Trophoblast cell (in vitro differentiated cells and primary cell): ENCODE data around the gene FAU.
A peak's percentile ranks its signal among the peaks of the same experiment; 100 is the strongest.

ENCODE experiments used
- DNase-seq, 2 donors: peaks; one replicate each; pipeline ENCODE4 v3.0.0-alpha.2; 2016
- H2AFZ ChIP-seq: 2 replicates; pipeline ENCODE4 v1.6.1; 2013; ENCODE audit warnings: low read length, moderate library complexity, mild to moderate bottlenecking; ENCODE audit not compliant: insufficient read depth, poor library complexity
- H2AK5ac ChIP-seq: 2 replicates; pipeline ENCODE4 v1.6.1; 2013; ENCODE audit warnings: mild to moderate bottlenecking, low read length
- H2BK120ac ChIP-seq: 2 replicates; pipeline ENCODE4 v1.6.1; 2013; ENCODE audit warnings: low read length, mild to moderate bottlenecking, moderate library complexity; ENCODE audit not compliant: insufficient read depth, poor library complexity
- H2BK12ac ChIP-seq: 2 replicates; pipeline ENCODE4 v1.6.1; 2013; ENCODE audit warnings: mild to moderate bottlenecking, low read length, moderate library complexity
- H2BK5ac ChIP-seq: 2 replicates; pipeline ENCODE4 v1.6.1; 2013; ENCODE audit warnings: low read length, low read depth, moderate library complexity, mild to moderate bottlenecking; ENCODE audit not compliant: poor library complexity
- H3K14ac ChIP-seq: 2 replicates; pipeline ENCODE4 v1.6.1; 2013; ENCODE audit warnings: mild to moderate bottlenecking, low read length
- H3K18ac ChIP-seq: 2 replicates; pipeline ENCODE4 v1.6.1; 2013; ENCODE audit warnings: mild to moderate bottlenecking, low read length
- H3K23ac ChIP-seq: 2 replicates; pipeline ENCODE4 v1.6.1; 2013; ENCODE audit warnings: low read length
- H3K27ac ChIP-seq: 2 replicates; pipeline ENCODE4 v1.5.1; 2013; ENCODE audit warnings: low read depth, mild to moderate bottlenecking, inconsistent platforms, low read length, moderate library complexity
- H3K27me3 ChIP-seq: 2 replicates; pipeline ENCODE4 v1.6.1; 2013; ENCODE audit warnings: inconsistent platforms, mild to moderate bottlenecking, low read length, moderate library complexity; ENCODE audit not compliant: insufficient read depth
- H3K36me3 ChIP-seq, 2 experiments: 1 replicate in 1 of 2; 2 replicates in 1 of 2; pipeline ENCODE4 v1.6.1; 2013; ENCODE audit warnings: low read length in 2 of 2, mild to moderate bottlenecking in 2 of 2, moderate library complexity in 1 of 2; ENCODE audit not compliant: insufficient read depth in 2 of 2, control insufficient read depth in 1 of 2
- H3K4ac ChIP-seq: 2 replicates; pipeline ENCODE4 v1.6.1; 2013; ENCODE audit warnings: low read depth, mild to moderate bottlenecking, low read length, moderate library complexity
- H3K4me1 ChIP-seq, 2 experiments: 1 replicate in 1 of 2; 2 replicates in 1 of 2; pipeline ENCODE4 v1.6.1; 2013; ENCODE audit warnings: low read length in 2 of 2, mild to moderate bottlenecking in 2 of 2, moderate library complexity in 1 of 2; ENCODE audit not compliant: insufficient read depth in 2 of 2, control insufficient read depth in 1 of 2
- H3K4me2 ChIP-seq: 2 replicates; pipeline ENCODE4 v1.6.1; 2013; ENCODE audit warnings: inconsistent platforms, mild to moderate bottlenecking, low read length, moderate library complexity
- H3K4me3 ChIP-seq: 2 replicates; pipeline ENCODE4 v1.5.1; 2013; ENCODE audit warnings: mild to moderate bottlenecking, low read depth, low read length, inconsistent platforms
- H3K79me1 ChIP-seq: one replicate; pipeline ENCODE4 v1.6.1; 2013; ENCODE audit warnings: low read length
- H3K79me2 ChIP-seq: 2 replicates; pipeline ENCODE4 v1.6.1; 2013; ENCODE audit warnings: low read length, mild to moderate bottlenecking; ENCODE audit not compliant: control insufficient read depth, insufficient read depth, poor library complexity
- H3K9ac ChIP-seq: 2 replicates; pipeline ENCODE4 v1.6.1; 2013; ENCODE audit warnings: mild to moderate bottlenecking, low read length
- H3K9me3 ChIP-seq: 2 replicates; pipeline ENCODE4 v1.6.1; 2013; ENCODE audit warnings: low read depth, mild to moderate bottlenecking, control low read depth, inconsistent platforms, low read length; ENCODE audit not compliant: insufficient read depth
- H4K12ac ChIP-seq: 2 replicates; pipeline ENCODE4 v1.6.1; 2013; ENCODE audit warnings: low read depth, mild to moderate bottlenecking, low read length, moderate library complexity
- H4K8ac ChIP-seq: 2 replicates; pipeline ENCODE4 v1.6.1; 2013; ENCODE audit warnings: low read depth, mild to moderate bottlenecking, low read length, moderate library complexity
- H4K91ac ChIP-seq: one replicate; pipeline ENCODE4 v1.6.1; 2013; ENCODE audit warnings: low read depth, mild to moderate bottlenecking, low read length, moderate library complexity
- WGBS: extraction: QIAGEN DNeasy Blood & Tissue Kit; methylation state at CpG from one replicate; pipeline ENCODE4 v1.1.7; 2013; ENCODE audit warnings: missing lambda C conversion rate; ENCODE audit not compliant: insufficient read length, insufficient coverage; ENCODE audit errors: extremely low coverage; 5-methylcytosine and 5-hydroxymethylcytosine counted together

The FAU gene

GRCh38 chr11:65148657-65149056, 26.7 kb upstream of the FAU start:
- DNase-seq: no peak
- Histone ChIP-seq H3K18ac (no peak overlapping the region), H2BK120ac (no peak overlapping the region), H2AK5ac (no peak overlapping the region), H2BK5ac (no peak overlapping the region), H3K36me3 (no peaks in the 10 kb centered on the region), H4K8ac (no peak overlapping the region), H3K27me3 (no peaks in the 10 kb centered on the region), H4K12ac (no peak overlapping the region), H3K4me2 (no peak overlapping the region), H3K23ac (no peak overlapping the region), H2BK12ac (no peak overlapping the region), H3K4me3 (no peak overlapping the region), H3K9me3 (peaks cover 2% of the 10 kb centered on the region), H2AFZ (no peak overlapping the region), H4K91ac (no peak overlapping the region), H3K4ac (no peak overlapping the region), H3K27ac (no peak overlapping the region), H3K79me2 (no peaks in the 10 kb centered on the region), H3K4me1 (no peaks in the 10 kb centered on the region), H3K9ac (no peak overlapping the region), H3K79me1 (no peaks in the 10 kb centered on the region), H3K14ac (no peak overlapping the region)
- no CpG with 5 or more reads among the region's 5 CpGs for WGBS

GRCh38 chr11:65147352-65148075, 25.6 kb upstream of the FAU start:
- Histone ChIP-seq H2BK5ac (no peak overlapping the region), H3K9me3 (peaks cover 2% of the 10 kb centered on the region), H2AFZ (no peak overlapping the region), H3K36me3 (no peaks in the 10 kb centered on the region), H3K9ac (no peak overlapping the region), H4K8ac (no peak overlapping the region), H3K4me2 (no peak overlapping the region), H3K4me3 (no peak overlapping the region), H3K79me2 (no peaks in the 10 kb centered on the region), H2BK12ac (no peak overlapping the region), H4K91ac (no peak overlapping the region), H3K27me3 (no peaks in the 10 kb centered on the region), H3K4me1 (no peaks in the 10 kb centered on the region), H4K12ac (no peak overlapping the region), H3K14ac (no peak overlapping the region), H3K18ac (no peak overlapping the region), H2AK5ac (no peak overlapping the region), H3K23ac (no peak overlapping the region), H3K4ac (no peak overlapping the region), H2BK120ac (no peak overlapping the region), H3K79me1 (no peaks in the 10 kb centered on the region), H3K27ac (no peak overlapping the region)
- WGBS: no CpG with 5 or more reads among the region's 2 CpGs
- no peak for DNase-seq

- no peak overlapping the region for H4K8ac ChIP-seq
- no peaks in the 10 kb centered on the region for H3K79me1 ChIP-seq
- H3K36me3 ChIP-seq: no peaks in the 10 kb centered on the region
- H2BK5ac ChIP-seq: no peak overlapping the region
- no peak overlapping the region for H2BK12ac ChIP-seq
- no peaks in the 10 kb centered on the region for H3K79me2 ChIP-seq
- WGBS: no CpG with 5 or more reads among the region's 7 CpGs
- H2AFZ ChIP-seq: no peak overlapping the region
- H3K27me3 ChIP-seq: no peaks in the 10 kb centered on the region
- no peak overlapping the region for H3K4me2 ChIP-seq
- H2BK120ac ChIP-seq: no peak overlapping the region
- H3K4me3 ChIP-seq: no peak overlapping the region
- no peak overlapping the region for H3K14ac ChIP-seq
- H3K27ac ChIP-seq: no peak overlapping the region
- DNase-seq: no peak
- H4K12ac ChIP-seq: no peak overlapping the region
- no peaks in the 10 kb centered on the region for H3K4me1 ChIP-seq
- no peak overlapping the region for H3K18ac ChIP-seq
- H3K9ac ChIP-seq: no peak overlapping the region
- H3K4ac ChIP-seq: no peak overlapping the region
- peaks cover 2% of the 10 kb centered on the region for H3K9me3 ChIP-seq
- no peak overlapping the region for H3K23ac ChIP-seq
- no peak overlapping the region for H4K91ac ChIP-seq
- no peak overlapping the region for H2AK5ac ChIP-seq
Observed at GRCh38 chr11:65141896-65142494, 20.1 kb upstream of the FAU start.

- peaks cover 13 to 15% of the 10 kb centered on the region in 2 experiments for H3K36me3 ChIP-seq
- H3K4me1 ChIP-seq: peaks cover 7 to 12% of the 10 kb centered on the region in 2 experiments
- H3K4ac ChIP-seq: no peak overlapping the region
- peak overlapping the region; percentile 30 for H3K23ac ChIP-seq
- H3K27me3 ChIP-seq: no peaks in the 10 kb centered on the region
- H2BK12ac ChIP-seq: no peak overlapping the region
- no peak for DNase-seq
- no peak overlapping the region for H4K12ac ChIP-seq
- no peak overlapping the region for H2AK5ac ChIP-seq
- WGBS: no CpG with 5 or more reads among the region's 15 CpGs
- H3K9me3 ChIP-seq: peaks cover 1% of the 10 kb centered on the region
- H3K79me1 ChIP-seq: peaks cover 11% of the 10 kb centered on the region
- H4K8ac ChIP-seq: no peak overlapping the region
- no peak overlapping the region for H3K9ac ChIP-seq
- H3K27ac ChIP-seq: no peak overlapping the region
- peaks cover 9% of the 10 kb centered on the region for H3K79me2 ChIP-seq
- H3K14ac ChIP-seq: no peak overlapping the region
- H2BK5ac ChIP-seq: no peak overlapping the region
- no peak overlapping the region for H4K91ac ChIP-seq
- H3K18ac ChIP-seq: no peak overlapping the region
- no peak overlapping the region for H3K4me3 ChIP-seq
- no peak overlapping the region for H3K4me2 ChIP-seq
- no peak overlapping the region for H2BK120ac ChIP-seq
- no peak overlapping the region for H2AFZ ChIP-seq
Observed at GRCh38 chr11:65136515-65137096, 14.7 kb upstream of the FAU start.
